GM19468 (cell line): ENCODE measurements around the gene PINK1.
"Not testable (repeated sequence)": the region's sequence is repeated elsewhere in the genome, so short reads cannot be mapped to it uniquely, and the experiment has no call there.

Source experiments
- ATAC-seq: cut with Tn5 transposase; IDR thresholded peaks from one replicate; pipeline ENCODE4 v1.9.1; 2021; ENCODE audit warnings: mild to moderate bottlenecking, moderate library complexity, moderate number of reproducible peaks; ENCODE audit not compliant: unreplicated experiment; ENCODE audit errors: extremely low read depth

Gene PINK1

DNA sequence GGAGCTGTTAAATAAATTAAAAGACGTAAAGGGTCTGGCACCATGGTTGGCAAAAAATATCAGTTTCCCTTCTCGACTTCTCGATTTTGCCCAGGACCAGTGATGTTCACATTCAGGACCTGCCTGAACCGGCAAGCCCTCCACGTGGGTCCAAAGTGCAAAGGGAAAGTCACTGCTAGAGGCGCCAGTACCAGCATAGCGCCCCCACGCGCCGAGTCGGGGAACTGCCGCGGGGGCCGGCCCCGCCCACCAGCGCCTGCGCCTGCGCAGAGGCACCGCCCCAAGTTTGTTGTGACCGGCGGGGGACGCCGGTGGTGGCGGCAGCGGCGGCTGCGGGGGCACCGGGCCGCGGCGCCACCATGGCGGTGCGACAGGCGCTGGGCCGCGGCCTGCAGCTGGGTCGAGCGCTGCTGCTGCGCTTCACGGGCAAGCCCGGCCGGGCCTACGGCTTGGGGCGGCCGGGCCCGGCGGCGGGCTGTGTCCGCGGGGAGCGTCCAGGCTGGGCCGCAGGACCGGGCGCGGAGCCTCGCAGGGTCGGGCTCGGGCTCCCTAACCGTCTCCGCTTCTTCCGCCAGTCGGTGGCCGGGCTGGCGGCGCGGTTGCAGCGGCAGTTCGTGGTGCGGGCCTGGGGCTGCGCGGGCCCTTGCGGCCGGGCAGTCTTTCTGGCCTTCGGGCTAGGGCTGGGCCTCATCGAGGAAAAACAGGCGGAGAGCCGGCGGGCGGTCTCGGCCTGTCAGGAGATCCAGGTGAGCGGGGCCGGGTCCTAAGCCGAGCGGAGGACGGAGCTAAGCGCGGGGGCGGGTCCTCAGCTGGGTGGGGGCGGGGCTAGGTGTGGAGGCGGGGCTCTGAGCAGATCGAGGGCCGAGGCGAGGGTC lies at the start of gene PINK1:
Gene PINK1, plus strand, starts transcription at position 269 of the 875 bp plus-strand sequence. Its CDS starts 91 bp downstream, at position 360.
- ATAC-seq = peak; percentile 30

DNA sequence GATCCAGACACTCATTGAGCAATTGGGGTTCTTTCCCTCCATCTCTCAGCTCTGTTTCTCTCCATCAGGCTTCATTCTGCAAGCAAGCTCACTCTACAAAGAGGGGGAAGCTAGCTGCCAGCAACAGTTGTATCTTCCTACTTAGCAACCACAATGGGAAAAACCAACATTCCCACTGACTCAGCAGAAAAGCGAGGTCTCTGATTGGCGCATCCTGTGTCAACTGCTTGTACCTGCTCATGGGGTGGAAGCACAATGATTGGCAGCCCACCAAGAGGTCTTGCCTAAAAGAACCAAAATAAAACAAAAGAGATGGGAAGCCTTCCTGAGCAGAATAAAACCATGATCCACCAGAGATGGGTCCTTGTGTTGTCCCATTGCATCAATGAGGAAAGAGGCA lies 48.4 kb upstream of the PINK1 start:
- ATAC-seq = no peak

DNA sequence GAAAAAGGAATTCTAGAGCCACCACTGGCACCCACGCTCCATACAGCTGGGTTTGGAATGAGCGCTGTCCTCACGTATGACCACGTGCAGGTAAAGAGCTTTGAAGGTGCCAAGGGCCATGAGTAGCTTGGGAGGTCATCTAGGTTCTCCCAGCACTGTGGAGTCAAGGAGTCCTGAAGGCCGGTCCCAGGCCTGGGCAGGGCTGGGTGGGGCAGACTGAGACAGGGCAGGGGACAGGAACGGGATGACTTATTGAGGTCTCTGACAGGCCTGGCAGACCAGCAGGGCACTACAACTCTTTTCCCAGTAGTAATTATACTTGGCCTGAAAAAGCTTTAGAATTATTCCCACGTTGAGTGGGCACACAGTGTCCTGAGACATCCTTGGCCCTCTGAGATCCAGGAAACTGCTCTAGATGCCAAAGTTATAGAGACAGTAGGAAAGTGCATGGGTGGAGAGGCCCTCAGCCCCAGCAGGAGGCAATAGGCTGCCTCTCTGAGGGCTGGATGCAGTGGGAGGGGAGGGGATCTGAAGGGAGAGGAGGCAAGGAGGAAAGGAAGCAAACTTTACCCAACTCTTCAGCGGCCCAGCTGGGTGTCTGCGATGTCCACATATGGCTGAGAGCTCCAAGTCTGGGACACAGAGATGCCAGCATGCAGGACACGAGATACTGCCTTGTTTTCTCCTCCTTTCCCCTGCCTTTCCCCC lies 46.2 kb upstream of the PINK1 start:
- no peak for ATAC-seq

- ATAC-seq = no peak
Observed at GRCh38 chr1:20587661-20588053, 45.6 kb upstream of the PINK1 start.

- no peak for ATAC-seq
Observed at GRCh38 chr1:20588634-20589225, 44.5 kb upstream of the PINK1 start, which contains the start of gene CDA. Gene CDA, plus strand, starts transcription at chr1:20589097. Its CDS starts 33 bp downstream, at chr1:20589130.

GRCh38 chr1:20589331-20590278 lies 43.7 kb upstream of the PINK1 start:
- no peak for ATAC-seq

DNA sequence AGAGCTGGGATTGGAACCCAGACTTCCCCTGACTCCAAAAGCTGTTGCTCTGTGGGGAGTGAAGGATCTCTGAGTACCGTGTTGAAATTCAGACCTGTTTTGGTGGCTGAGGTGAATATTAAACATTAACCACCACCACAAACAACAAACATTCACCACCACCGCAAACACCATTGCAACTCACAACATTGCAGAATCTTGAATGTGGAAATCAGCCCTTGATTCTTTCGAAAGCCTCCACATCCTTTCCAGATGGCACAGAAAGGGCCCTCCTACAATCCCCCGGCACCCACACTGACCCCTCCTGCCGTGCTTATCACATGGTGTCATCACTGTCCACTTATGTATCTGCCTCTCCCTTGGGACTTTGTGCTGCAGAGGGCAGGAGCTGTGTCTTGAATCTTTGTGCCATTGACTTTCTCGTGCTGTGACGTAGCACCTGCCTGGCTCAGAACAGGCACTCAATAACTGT lies 42.9 kb upstream of the PINK1 start:
- no peak for ATAC-seq

GRCh38 chr1:20593756-20594155 lies 39.5 kb upstream of the PINK1 start:
- ATAC-seq = no peak

GRCh38 chr1:20594746-20595145 lies 38.5 kb upstream of the PINK1 start:
- no peak for ATAC-seq

DNA sequence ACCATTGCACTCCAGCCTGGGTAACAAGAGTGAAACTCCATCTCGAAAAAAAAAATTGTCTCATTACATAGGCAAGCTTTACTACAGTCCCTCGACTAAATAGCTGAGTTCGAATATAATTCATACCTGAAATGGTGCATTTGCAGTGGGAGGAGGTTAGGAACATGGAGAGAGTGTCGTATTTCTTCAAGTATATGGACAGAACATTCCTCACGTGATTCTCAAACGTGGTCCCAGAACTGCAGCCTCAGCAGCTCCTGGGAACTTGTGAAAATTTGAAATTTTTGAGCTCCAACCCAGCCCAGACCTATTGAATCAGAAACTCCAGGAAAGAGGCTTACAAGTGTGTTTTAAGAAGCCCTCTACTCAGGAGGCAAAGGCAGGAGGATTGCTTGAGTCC lies 37.2 kb upstream of the PINK1 start:
- no peak for ATAC-seq

DNA sequence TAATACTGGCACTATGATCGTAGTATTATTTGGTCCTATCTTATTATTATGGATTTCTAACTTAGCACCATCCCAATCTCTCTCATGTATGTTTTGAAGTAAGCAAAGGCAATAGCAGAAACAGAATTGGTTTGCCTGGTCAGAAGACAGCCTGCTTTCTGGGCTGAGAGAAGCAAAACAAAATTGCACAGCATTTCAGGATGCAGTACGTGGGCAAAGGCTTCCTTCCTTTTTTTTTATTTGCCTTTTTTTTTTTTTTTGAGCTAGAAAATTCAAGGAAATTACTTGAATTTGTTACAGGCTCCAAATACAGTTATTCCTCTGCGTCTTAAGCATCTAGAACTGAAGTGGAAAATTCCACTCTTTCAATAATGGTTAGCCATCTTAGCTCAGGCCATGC lies 35.6 kb upstream of the PINK1 start:
- ATAC-seq = no peak

GRCh38 chr1:20600156-20600555 lies 33.1 kb upstream of the PINK1 start:
- ATAC-seq = no peak

- ATAC-seq = no peak
Observed at GRCh38 chr1:20601129-20601825, 32.0 kb upstream of the PINK1 start.

- no peak for ATAC-seq
Observed at GRCh38 chr1:20602851-20603450, 30.3 kb upstream of the PINK1 start.

GRCh38 chr1:20603504-20604464 lies 29.5 kb upstream of the PINK1 start:
- no peak for ATAC-seq

GRCh38 chr1:20604678-20605077 lies 28.6 kb upstream of the PINK1 start:
- no peak for ATAC-seq

GRCh38 chr1:20606801-20607570 lies 26.3 kb upstream of the PINK1 start:
- not testable (repeated sequence) for ATAC-seq
